ENCODE results near the gene HSPB6. TPM values are rescaled to one million over a fixed set of nuclear protein-coding genes. Genes with fewer than 3 reads are reported as not detected.
A peak's percentile ranks its signal among the peaks of the same experiment; 100 is the strongest.

Gene HSPB6
- total and polyA plus RNA-seq, 2 of the 8 experiments (the other 6 are each of a cell fraction or from before 2014, with no cell fraction given), result 0.91 TPM; not detected in 1

GRCh38 chr19:35713506-35713850 lies 43.4 kb downstream of the HSPB6 start:
- Histone ChIP-seq H3K9ac (replicated peaks in 1 of 4; ENCODE audit: extremely low read depth in 1 of 4, low read depth in 3 of 4, low read length in 3 of 4) (no peak overlapping the region), H3K27ac (ENCODE audit: low read depth, low read length) (no peak overlapping the region), H3K23me2 (ENCODE audit: low read depth, low read length) (peaks cover 12% of the 10 kb centered on the region), H2BK20ac (ENCODE audit: low read length) (no peak overlapping the region), H3K14ac (ENCODE audit: insufficient read length) (no peak overlapping the region), H3K4me1 (replicated peaks in 1 of 4; ENCODE audit: control insufficient read depth in 3 of 4, insufficient read depth in 4 of 4, low read length in 3 of 4) (peaks cover 0 to 28% (median 16%) of the 10 kb centered on the region in 4 experiments; a peak in 6 of 7 replicates), H2BK12ac (ENCODE audit: low read depth, low read length) (no peak overlapping the region), H3K4ac (replicated peaks; ENCODE audit: insufficient read length, low read depth, low read length) (no peak overlapping the region), H4K8ac (ENCODE audit: extremely low read depth, insufficient read depth, low read length) (no peak overlapping the region), H3K18ac (ENCODE audit: extremely low read depth, low read length) (no peak overlapping the region), H4K5ac (ENCODE audit: insufficient read length, low read depth, low read length) (no peak overlapping the region), H3K23ac (ENCODE audit: insufficient read length) (no peak overlapping the region), H3K36me3 (ENCODE audit: control insufficient read depth in 2 of 4, insufficient read depth in 4 of 4, low read length in 3 of 4) (no peaks in the 10 kb centered on the region), H2BK15ac (ENCODE audit: low read length) (no peak overlapping the region), H2BK5ac (ENCODE audit: low read depth, low read length) (no peak overlapping the region), H3K9me3 (ENCODE audit: insufficient read depth in 2 of 2, low read depth in 1 of 2, low read length in 1 of 2) (no peaks in the 10 kb centered on the region), H2BK120ac (replicated peaks; ENCODE audit: low read depth, low read length) (no peak overlapping the region), H3K27me3 (replicated peaks in 1 of 4; ENCODE audit: control insufficient read depth in 3 of 4, extremely low read depth in 1 of 4, insufficient read depth in 3 of 4, low read length in 3 of 4) (no peaks in the 10 kb centered on the region), H4K20me1 (replicated peaks in 1 of 2; ENCODE audit: control insufficient read depth in 1 of 2, insufficient read depth in 2 of 2, low read length in 2 of 2) (peaks cover 5 to 6% of the 10 kb centered on the region in 2 experiments), H4K91ac (replicated peaks; ENCODE audit: insufficient read length, low read length) (no peak overlapping the region), H3K4me3 (ENCODE audit: extremely low read depth in 1 of 4, insufficient read depth in 2 of 4, low read depth in 3 of 4, low read length in 4 of 4) (no peak overlapping the region), H2AK5ac (ENCODE audit: low read depth, low read length) (0 out of 2 replicates have a peak overlapping the region, but pooled peaks have one; percentile 7), H3K4me2 (ENCODE audit: insufficient read depth in 1 of 2, low read depth in 2 of 2, low read length in 2 of 2) (no peak overlapping the region), H3K56ac (replicated peaks; ENCODE audit: insufficient read length, low read depth, low read length) (no peak overlapping the region), H3K79me1 (ENCODE audit: low read depth, low read length) (peaks cover 2% of the 10 kb centered on the region; the same call in 1 of the 2 replicates), H3K79me2 (ENCODE audit: control insufficient read depth in 1 of 2, insufficient read depth in 2 of 2, low read length in 2 of 2) (peaks cover 0 to 2% of the 10 kb centered on the region in 2 experiments; a peak in 3 of 4 replicates), H2AFZ (ENCODE audit: low read length) (no peak overlapping the region)
- 76% methylated on average over 2 of the region's 2 CpGs; no CpG with 5 or more reads in 1 of the 2 experiments for WGBS, 2 experiments (ENCODE audit: extremely low coverage in 1 of 2, insufficient coverage in 1 of 2, insufficient read length in 1 of 2, insufficient replicate concordance in 2 of 2, low coverage in 1 of 2, low lambda C conversion rate in 2 of 2, missing lambda C conversion rate in 1 of 2)
- CTCF ChIA-PET (ENCODE audit: partially characterized antibody), result interaction anchor here (0.6 to 6.6 kb wide), 9 partner anchors 10 to 1942 kb away, joined by 3 to 105 read pairs (median 3); partner anchors contain the start of gene ZBTB32
- DNase-seq (ENCODE audit: low read depth in 1 of 2, low spot score in 2 of 2) (no peak), FAIRE-seq (no peak)
- POLR2A ChIA-PET (ENCODE audit: partially characterized antibody), result interaction anchor here (0.9 to 4.9 kb wide), 6 partner anchors 10 to 101 kb away, joined by 3 to 28 read pairs (median 8); partner anchors contain the start of genes HAUS5, PRODH2 and ZBTB32
- TF ChIP-seq TEAD4 (IDR thresholded peaks at IDR 0.05; ENCODE audit: low read depth, low read length), result no peak
- no peak for TF ChIP-seq EGR1 (IDR thresholded peaks at IDR 0.05; ENCODE audit: borderline replicate concordance, low read depth, low read length)
- TF ChIP-seq POLR2A (IDR thresholded peaks at IDR 0.05; ENCODE audit: control extremely low read depth in 1 of 2, low read depth in 2 of 2, low read length in 2 of 2), result no peak

Measured in H1 (cell line).